HG02973 (cell line): ENCODE data around the gene RPN1.

Source experiments
- ATAC-seq: cut with Tn5 transposase; IDR thresholded peaks from one replicate; pipeline ENCODE4 v1.9.1; 2021; ENCODE audit warnings: moderate library complexity; ENCODE audit not compliant: unreplicated experiment

RPN1 gene

GRCh38 chr3:128585189-128585588 is 65.4 kb downstream of the RPN1 start:
- no peak for ATAC-seq

- no peak for ATAC-seq
Observed at GRCh38 chr3:128584412-128585020, 66.1 kb downstream of the RPN1 start.

- no peak for ATAC-seq
Observed at GRCh38 chr3:128581566-128581965, 69.1 kb downstream of the RPN1 start.

GRCh38 chr3:128579927-128580326 is 70.7 kb downstream of the RPN1 start:
- no peak for ATAC-seq

GRCh38 chr3:128578346-128578745 is 72.3 kb downstream of the RPN1 start:
- no peak for ATAC-seq

GRCh38 chr3:128577711-128578110 is 72.9 kb downstream of the RPN1 start:
- no peak for ATAC-seq

- ATAC-seq: no peak
Observed at GRCh38 chr3:128576290-128576689, 74.3 kb downstream of the RPN1 start.

GRCh38 chr3:128575777-128576176 is 74.8 kb downstream of the RPN1 start:
- ATAC-seq: no peak

- ATAC-seq: no peak
Observed at GRCh38 chr3:128573707-128574162, 76.9 kb downstream of the RPN1 start.

- no peak for ATAC-seq
Observed at GRCh38 chr3:128573160-128573559, 77.5 kb downstream of the RPN1 start.

GRCh38 chr3:128572644-128573105 is 77.9 kb downstream of the RPN1 start:
- ATAC-seq: no peak

GRCh38 chr3:128572013-128572412 is 78.6 kb downstream of the RPN1 start:
- no peak for ATAC-seq
